NT2/D1 (cell line): ENCODE data around the gene ZNF516.

ENCODE experiments used
- DNase-seq: peaks from one replicate; pipeline ENCODE4 v3.0.0-alpha.2; 2011; ENCODE audit warnings: low read depth, low spot score
- H3K27me3 ChIP-seq: 2 replicates; pipeline ENCODE4 v1.6.0; 2011; ENCODE audit warnings: mild to moderate bottlenecking; ENCODE audit not compliant: insufficient read length, insufficient read depth
- H3K36me3 ChIP-seq: 2 replicates; pipeline ENCODE4 v1.6.1; 2011; ENCODE audit warnings: mild to moderate bottlenecking, low read length, mixed read lengths; ENCODE audit not compliant: insufficient read depth, insufficient read length
- H3K4me1 ChIP-seq: 2 replicates; pipeline ENCODE4 v1.5.1; 2011; ENCODE audit not compliant: insufficient read depth, insufficient read length
- H3K4me3 ChIP-seq: 2 replicates; pipeline ENCODE4 v1.5.1; 2011; ENCODE audit warnings: low read depth; ENCODE audit not compliant: insufficient read length
- H3K9ac ChIP-seq: 2 replicates; pipeline ENCODE4 v1.6.0; 2011; ENCODE audit warnings: low read depth; ENCODE audit not compliant: insufficient read length
- H3K9me3 ChIP-seq: 2 replicates; pipeline ENCODE4 v1.5.1; 2011; ENCODE audit warnings: mild to moderate bottlenecking, low read length; ENCODE audit not compliant: insufficient read depth
- SUZ12 ChIP-seq: IDR thresholded peaks from 2 replicates; pipeline ENCODE4 v1.6.1; 2011; ENCODE audit not compliant: insufficient read length, insufficient read depth; ENCODE audit errors: extremely low read depth
- YY1 ChIP-seq: IDR thresholded peaks from 2 replicates; pipeline ENCODE4 v1.6.1; 2011; ENCODE audit not compliant: insufficient read length, insufficient read depth
- ZNF274 ChIP-seq: IDR thresholded peaks from 2 replicates; pipeline ENCODE4 v1.6.1; 2011; ENCODE audit warnings: mild to moderate bottlenecking, low read depth, low read length

Gene ZNF516

GRCh38 chr18:76489081-76489480, 6.0 kb downstream of the ZNF516 start:
- Histone ChIP-seq H3K27me3 (peaks cover 3% of the 10 kb centered on the region), H3K4me1 (peaks cover 3% of the 10 kb centered on the region), H3K36me3 (no peaks in the 10 kb centered on the region), H3K9me3 (no peaks in the 10 kb centered on the region), H3K4me3 (no peak overlapping the region), H3K9ac (no peak overlapping the region)
- DNase-seq = no peak
- TF ChIP-seq YY1 = no peak

DNA sequence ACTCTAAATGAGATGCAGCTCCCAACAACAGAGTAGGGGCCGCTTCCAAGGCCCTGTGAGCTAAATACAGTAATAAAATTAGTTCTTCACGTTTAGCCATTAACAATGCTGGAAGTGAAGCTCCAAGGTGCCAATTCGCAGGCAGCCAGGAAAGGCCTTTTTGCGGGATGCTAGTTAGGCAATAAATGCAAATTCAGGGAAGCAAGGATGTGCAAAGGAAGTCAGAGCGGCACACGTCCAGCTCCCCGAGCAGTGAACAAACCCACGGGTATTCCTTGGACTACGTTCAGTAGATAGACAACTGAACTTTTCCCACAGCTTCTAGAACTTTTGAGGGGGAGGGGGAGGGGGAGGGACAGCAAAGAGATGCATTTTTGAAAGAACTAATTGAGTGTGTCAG, 6.9 kb downstream of the ZNF516 start:
- Histone ChIP-seq H3K9me3 (no peaks in the 10 kb centered on the region), H3K4me3 (no peak overlapping the region), H3K9ac (no peak overlapping the region), H3K4me1 (peaks cover 5% of the 10 kb centered on the region), H3K36me3 (no peaks in the 10 kb centered on the region), H3K27me3 (peaks cover 3% of the 10 kb centered on the region)
- DNase-seq = no peak
- TF ChIP-seq YY1 (no peak), SUZ12 (no peak), ZNF274 (no peak)

DNA sequence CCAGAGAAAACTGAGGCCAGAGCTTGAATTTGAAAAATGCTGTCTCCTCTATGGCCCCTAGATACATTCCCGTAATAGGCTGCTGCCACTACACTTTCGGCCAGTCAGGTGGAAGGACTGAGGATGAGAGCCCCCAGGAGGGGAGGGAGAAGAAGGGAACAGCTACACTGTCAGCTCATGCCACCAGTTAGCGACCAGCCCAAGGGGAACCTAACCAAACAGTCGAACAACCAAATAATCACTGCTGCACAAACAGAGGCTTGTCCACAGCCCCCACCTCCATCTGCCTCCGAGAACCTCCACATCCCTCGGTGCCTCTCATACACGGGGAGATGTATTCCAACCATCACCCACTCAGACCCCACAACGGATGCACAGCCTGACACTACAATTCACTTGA, 7.3 kb downstream of the ZNF516 start:
- Histone ChIP-seq H3K4me3 (no peak overlapping the region), H3K9me3 (no peaks in the 10 kb centered on the region), H3K36me3 (no peaks in the 10 kb centered on the region), H3K9ac (no peak overlapping the region), H3K27me3 (peaks cover 3% of the 10 kb centered on the region), H3K4me1 (peaks cover 5% of the 10 kb centered on the region)
- DNase-seq = no peak
- TF ChIP-seq YY1 (no peak), ZNF274 (no peak), SUZ12 (no peak)

- H3K9ac ChIP-seq = no peak overlapping the region
- no peak for DNase-seq
- peaks cover 3% of the 10 kb centered on the region for H3K27me3 ChIP-seq
- TF ChIP-seq ZNF274 = no peak
- no peak for TF ChIP-seq YY1
- TF ChIP-seq SUZ12 = no peak
- no peaks in the 10 kb centered on the region for H3K9me3 ChIP-seq
- H3K4me1 ChIP-seq = peaks cover 5% of the 10 kb centered on the region
- no peak overlapping the region for H3K4me3 ChIP-seq
- no peaks in the 10 kb centered on the region for H3K36me3 ChIP-seq
Observed at GRCh38 chr18:76487070-76487469, 8.0 kb downstream of the ZNF516 start.

DNA sequence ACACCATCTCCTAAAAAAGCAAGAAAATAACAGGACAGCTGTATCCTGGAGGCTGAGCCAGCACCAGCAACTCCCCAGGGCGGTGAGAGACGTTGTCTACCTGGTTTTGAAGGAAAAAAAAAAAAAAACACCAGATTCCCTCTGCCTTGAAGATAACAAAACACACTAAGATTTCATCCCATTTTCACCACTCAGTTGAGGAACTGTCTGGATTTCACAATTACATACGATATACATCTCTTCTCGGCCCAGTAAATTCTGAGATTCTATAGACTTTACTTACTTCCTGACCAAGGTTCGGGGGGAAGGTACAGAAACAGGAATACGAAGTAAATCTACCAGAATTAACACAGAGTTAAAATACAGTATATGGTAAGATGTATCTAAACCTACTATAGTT, 8.5 kb downstream of the ZNF516 start:
- Histone ChIP-seq H3K9me3 (no peaks in the 10 kb centered on the region), H3K4me1 (peaks cover 5% of the 10 kb centered on the region), H3K9ac (no peak overlapping the region), H3K36me3 (no peaks in the 10 kb centered on the region), H3K27me3 (peaks cover 3% of the 10 kb centered on the region), H3K4me3 (no peak overlapping the region)
- TF ChIP-seq SUZ12 (no peak), ZNF274 (no peak), YY1 (no peak)
- DNase-seq = no peak

DNA sequence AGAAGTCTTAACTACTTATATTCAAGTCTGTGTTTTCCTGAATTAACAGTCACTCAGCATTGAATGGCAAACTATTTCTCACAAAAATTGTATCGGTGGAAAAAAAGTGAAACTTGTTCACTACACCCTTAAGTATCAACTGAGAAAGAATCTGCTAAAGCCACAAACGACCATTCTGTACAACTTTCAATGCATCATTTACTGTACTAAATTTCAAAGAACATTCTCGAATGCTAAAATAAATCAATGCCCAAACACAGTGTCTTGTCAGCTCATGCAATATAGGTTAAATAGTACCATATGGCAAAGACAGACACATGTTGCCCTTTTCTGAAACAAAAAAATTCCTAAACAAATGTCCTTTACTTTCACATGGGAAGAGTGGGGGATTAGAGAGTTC, 9.0 kb downstream of the ZNF516 start:
- H3K4me1 ChIP-seq = peaks cover 5% of the 10 kb centered on the region
- H3K36me3 ChIP-seq = no peaks in the 10 kb centered on the region

DNA sequence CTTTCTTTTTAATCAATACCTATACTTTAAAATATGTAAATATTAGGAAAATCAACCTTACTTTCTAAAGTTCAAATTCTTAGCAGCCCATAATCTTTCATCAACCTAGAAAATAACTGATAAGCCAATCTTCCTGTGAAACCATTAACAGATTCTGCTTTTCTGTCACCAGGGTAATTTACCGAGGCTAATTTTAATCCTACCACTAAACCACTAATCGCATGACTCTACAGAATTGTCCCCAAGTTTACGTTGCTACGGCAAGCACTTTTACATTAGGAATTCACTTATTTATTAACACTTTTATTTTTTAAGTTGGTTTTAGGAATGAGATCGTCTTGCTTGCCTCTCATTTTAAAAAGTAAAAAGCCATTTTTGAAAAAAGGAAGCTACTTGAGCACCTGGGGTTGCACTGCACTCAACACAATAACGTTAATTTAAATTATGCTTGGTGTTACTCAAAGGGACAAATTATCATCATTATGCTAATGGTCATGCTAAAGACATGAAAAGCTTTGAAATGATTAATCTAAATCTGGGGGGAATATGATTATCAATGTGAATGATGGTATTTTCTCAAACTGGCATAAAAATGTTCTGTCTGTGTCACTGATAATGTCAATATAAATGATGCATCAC, 10.2 kb downstream of the ZNF516 start:
- no peak overlapping the region for H3K4me3 ChIP-seq
- no peak for TF ChIP-seq SUZ12
- TF ChIP-seq ZNF274 = no peak
- TF ChIP-seq YY1 = no peak

More for the DNA sequence above, 9.0 kb downstream of the ZNF516 start:
- TF ChIP-seq ZNF274 (no peak), YY1 (no peak), SUZ12 (no peak)
- no peak for DNase-seq
- H3K9me3 ChIP-seq = no peaks in the 10 kb centered on the region
- peaks cover 3% of the 10 kb centered on the region for H3K27me3 ChIP-seq
- H3K4me3 ChIP-seq = no peak overlapping the region
- no peak overlapping the region for H3K9ac ChIP-seq

More for the DNA sequence above, 10.2 kb downstream of the ZNF516 start:
- H3K4me1 ChIP-seq = peaks cover 5% of the 10 kb centered on the region
- H3K9ac ChIP-seq = no peak overlapping the region
- no peak for DNase-seq
- H3K36me3 ChIP-seq = no peaks in the 10 kb centered on the region
- no peaks in the 10 kb centered on the region for H3K9me3 ChIP-seq
- no peaks in the 10 kb centered on the region for H3K27me3 ChIP-seq
